GM18502 (cell line): ENCODE results near the gene TGIF2LX.
"Not testable (repeated sequence)": the region's sequence is repeated elsewhere in the genome, so short reads cannot be mapped to it uniquely, and the experiment has no call there.

ENCODE experiments used
- ATAC-seq: cut with Tn5 transposase; IDR thresholded peaks from one replicate; pipeline ENCODE4 v1.9.1; 2021; ENCODE audit warnings: mild to moderate bottlenecking; ENCODE audit not compliant: unreplicated experiment, poor library complexity

TGIF2LX gene

DNA sequence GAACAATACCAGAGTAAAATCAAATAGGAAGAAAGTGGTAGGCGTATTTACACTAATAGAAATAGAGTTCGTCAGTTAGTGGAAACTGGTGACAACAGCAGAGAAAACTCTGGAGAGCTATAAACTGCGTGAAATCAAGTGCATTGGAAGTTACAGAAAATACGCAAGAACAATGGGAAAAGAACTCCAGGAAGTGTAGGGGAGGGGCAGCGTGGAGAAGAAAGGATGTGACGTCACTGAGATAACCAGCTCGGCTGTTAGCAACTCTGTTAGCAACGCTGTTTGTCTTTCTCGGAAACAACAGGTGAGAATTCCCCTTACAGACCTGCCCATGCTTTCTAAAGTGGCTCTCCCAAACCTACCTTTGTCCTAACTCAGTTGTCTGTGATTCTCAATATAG, at the start of gene TGIF2LX:
TSS of gene TGIF2LX (plus strand) at position 244 of the 400 bp plus-strand sequence. CDS start 178 bp downstream, outside the sequence.
- not testable (repeated sequence) for ATAC-seq

- not testable (repeated sequence) for ATAC-seq
Observed at GRCh38 chrX:89922338-89922934, 728 bp downstream of the TGIF2LX start.

DNA sequence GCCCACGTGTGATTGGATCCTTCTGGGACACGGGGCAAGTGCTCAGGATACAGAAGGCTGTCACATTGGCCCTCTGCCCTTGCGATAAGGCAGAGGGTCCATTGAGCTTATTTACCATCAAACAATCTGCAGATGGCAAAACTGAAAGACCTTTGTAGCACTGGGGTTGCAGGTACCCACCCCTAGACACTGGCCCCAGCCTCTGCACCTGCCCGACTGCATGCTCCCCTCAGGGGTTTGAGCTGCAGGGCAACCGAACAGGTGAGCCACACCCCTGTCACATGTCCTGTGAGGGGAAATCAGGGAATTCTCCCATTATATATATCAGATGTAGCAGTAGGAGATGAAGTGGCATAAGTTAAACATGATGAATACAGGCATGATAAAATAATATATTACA, 21.4 kb downstream of the TGIF2LX start:
- ATAC-seq: not testable (repeated sequence)

DNA sequence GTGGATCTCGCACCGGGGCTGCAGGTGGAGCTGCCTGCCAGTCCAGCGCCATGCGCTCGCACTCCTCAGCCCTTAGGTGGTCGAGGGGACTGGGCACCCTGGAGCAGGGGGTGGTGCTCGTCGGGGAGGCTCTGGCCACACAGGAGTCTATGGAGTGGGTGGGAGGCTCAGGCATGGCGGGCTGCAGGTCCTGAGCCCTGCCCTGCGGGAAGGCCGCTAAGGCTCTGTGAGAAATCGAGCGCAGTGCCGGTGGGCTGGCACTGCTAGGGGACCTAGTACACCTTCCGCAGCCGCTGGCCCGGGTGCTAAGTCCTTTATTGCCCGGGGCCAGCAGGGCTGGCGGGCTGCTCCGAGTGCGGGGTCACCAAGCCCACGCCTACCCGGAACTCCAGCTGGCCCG, 43.9 kb downstream of the TGIF2LX start:
- not testable (repeated sequence) for ATAC-seq
